CD14-positive monocyte (primary cell): ENCODE data around the gene CCDC88B. TPM values are rescaled to one million over a fixed set of nuclear protein-coding genes. Genes with fewer than 3 reads are reported as not detected.

ENCODE experiments used
- DNase-seq, 3 donors: peaks; one replicate each; pipeline ENCODE4 v3.0.0-alpha.2; 2011 to 2022
- H2AFZ ChIP-seq: 2 replicates; pipeline ENCODE4 v1.6.0; 2012; ENCODE audit warnings: mild to moderate bottlenecking, low read depth, low read length, inconsistent platforms; ENCODE audit not compliant: insufficient read depth, poor library complexity, severe bottlenecking
- H3K27ac ChIP-seq, 2 donors: 1 replicate in 1 of 2; 2 replicates in 1 of 2; pipeline ENCODE4 v1.5.1; 2012 to 2013; ENCODE audit warnings: low read length in 2 of 2, control low read depth in 1 of 2, inconsistent platforms in 1 of 2, low read depth in 1 of 2, mild to moderate bottlenecking in 1 of 2
- H3K27me3 ChIP-seq, 2 donors: one replicate each; pipeline versions ENCODE4 v1.6.0 to v1.6.1; 2011 to 2013; ENCODE audit warnings: low read length in 2 of 2; ENCODE audit not compliant: control insufficient read depth in 2 of 2, insufficient read depth in 2 of 2
- H3K36me3 ChIP-seq, 2 donors: replicated peaks in 1 of 2; 1 replicate in 1 of 2; 2 replicates in 1 of 2; pipeline versions ENCODE4 v1.5.1 to v1.6.1; 2012 to 2013; ENCODE audit warnings: low read length in 2 of 2, control low read depth in 1 of 2, inconsistent platforms in 1 of 2, mild to moderate bottlenecking in 1 of 2; ENCODE audit not compliant: insufficient read depth in 2 of 2, control insufficient read depth in 1 of 2
- H3K4me1 ChIP-seq, 2 donors: 1 replicate in 1 of 2; 2 replicates in 1 of 2; pipeline versions ENCODE4 v1.5.1 to v1.6.1; 2012 to 2013; ENCODE audit warnings: low read length in 2 of 2, control low read depth in 1 of 2, inconsistent platforms in 1 of 2, mild to moderate bottlenecking in 1 of 2, moderate library complexity in 1 of 2; ENCODE audit not compliant: insufficient read depth in 2 of 2, control insufficient read depth in 1 of 2
- H3K4me2 ChIP-seq: replicated peaks from 2 replicates; pipeline ENCODE3; 2012; ENCODE audit warnings: low read length, moderate library complexity, mild to moderate bottlenecking; ENCODE audit not compliant: poor library complexity, severe bottlenecking; ENCODE audit errors: extremely low read depth
- H3K4me3 ChIP-seq, 3 experiments: fragments of 200-600 bp in 1 of 3; sonication (generic) in 1 of 3; replicated peaks in 1 of 3; 1 replicate in 2 of 3; 2 replicates in 1 of 3; pipeline ENCODE4 v1.5.1; 2011 to 2013; ENCODE audit warnings: low read length in 3 of 3, mild to moderate bottlenecking in 3 of 3, control low read depth in 2 of 3, low read depth in 2 of 3, inconsistent platforms in 1 of 3, moderate library complexity in 1 of 3
- H3K79me2 ChIP-seq: 2 replicates; pipeline ENCODE4 v1.6.0; 2012; ENCODE audit warnings: mild to moderate bottlenecking, control low read depth, inconsistent platforms, low read length, moderate library complexity; ENCODE audit not compliant: insufficient read depth
- H3K9ac ChIP-seq: 2 replicates; pipeline ENCODE4 v1.6.0; 2017; ENCODE audit warnings: low read length, mild to moderate bottlenecking; ENCODE audit not compliant: insufficient read depth, poor library complexity, severe bottlenecking
- H3K9me3 ChIP-seq, 2 donors: replicated peaks in 1 of 2; 1 replicate in 1 of 2; 2 replicates in 1 of 2; pipeline versions ENCODE4 v1.5.1 to v1.6.1; 2012 to 2013; ENCODE audit warnings: low read length in 2 of 2, control low read depth in 1 of 2; ENCODE audit not compliant: control insufficient read depth in 1 of 2, insufficient read depth in 1 of 2
- H4K20me1 ChIP-seq: 2 replicates; pipeline ENCODE4 v1.6.0; 2012; ENCODE audit warnings: mild to moderate bottlenecking, low read length, control low read depth, moderate library complexity; ENCODE audit not compliant: insufficient read depth
- H3K27ac Mint-ChIP-seq, 7 donors: one replicate each; pipeline ENCODE4 v1.8.0; 2020; ENCODE audit warnings: mild to moderate bottlenecking in 7 of 7, mixed read lengths in 7 of 7, moderate library complexity in 6 of 7, inconsistent platforms in 2 of 7
- H3K27me3 Mint-ChIP-seq, 3 donors: one replicate each; pipeline ENCODE4 v1.8.0; 2021 to 2022; ENCODE audit warnings: low read depth in 3 of 3, mild to moderate bottlenecking in 3 of 3, mixed read lengths in 3 of 3, moderate library complexity in 3 of 3, inconsistent platforms in 1 of 3
- H3K36me3 Mint-ChIP-seq, 2 donors: one replicate each; pipeline ENCODE4 v1.8.0; 2020; ENCODE audit warnings: mixed read lengths in 2 of 2, inconsistent platforms in 1 of 2, mild to moderate bottlenecking in 1 of 2
- H3K4me1 Mint-ChIP-seq: one replicate; pipeline ENCODE4 v1.8.0; 2020; ENCODE audit warnings: mild to moderate bottlenecking, mixed read lengths
- H3K4me3 Mint-ChIP-seq, 2 donors: one replicate each; pipeline ENCODE4 v1.8.0; 2020; ENCODE audit warnings: mild to moderate bottlenecking in 2 of 2, mixed read lengths in 2 of 2, moderate library complexity in 1 of 2
- H3K9me3 Mint-ChIP-seq, 7 donors: one replicate each; pipeline ENCODE4 v1.8.0; 2020 to 2022; ENCODE audit warnings: mixed read lengths in 7 of 7, mild to moderate bottlenecking in 6 of 7, moderate library complexity in 6 of 7, inconsistent platforms in 2 of 7
- CTCF ChIP-seq: fragments of 200-600 bp; IDR thresholded peaks from one replicate; pipeline ENCODE4 v1.8.0; 2022; ENCODE audit warnings: antibody characterized with exemption, mild to moderate bottlenecking
- WGBS: methylation state at CpG from one replicate; pipeline ENCODE4 v1.1.5; 2013; ENCODE audit warnings: missing lambda C conversion rate; ENCODE audit not compliant: insufficient coverage; 5-methylcytosine and 5-hydroxymethylcytosine counted together
- intact Hi-C, 2 donors: fragments of 100-400 bp; cut with micrococcal nuclease; formaldehyde crosslinking; loops; one replicate each; pipeline versions ENCODE4 v1.15.0 to v1.15.1; 2023
- polyA plus RNA-seq, 3 donors: library from polyadenylated mRNA; depleted of rRNA in 1 of 3; unstranded in 2 of 3; stranded (reverse) in 1 of 3; fragments of 300-500 nt in 2 of 3; fragments of >200 nt in 1 of 3; fragmentation: Illumina TruSeq in 2 of 3; gene quantifications; 1 replicate in 2 of 3; 2 replicates in 1 of 3; pipeline ENCODE4 v1.2.3, GENCODE V29; 2012 to 2021

The CCDC88B gene
- polyA plus RNA-seq, 3 donors, result 8.2 to 215 (median 18.9) TPM

GRCh38 chr11:64341851-64342791, 2.1 kb downstream of the CCDC88B start:
- peak overlapping the region; percentile 54 to 96 (median 74) for H3K27ac Mint-ChIP-seq
- H3K36me3 ChIP-seq, result peaks cover 34 to 36% of the 10 kb centered on the region in 2 donors
- no peaks in the 10 kb centered on the region for H3K9me3 ChIP-seq
- H3K27ac ChIP-seq, result peak overlapping the region; percentile 20 to 61
- peaks cover 43% of the 10 kb centered on the region for H3K79me2 ChIP-seq
- peak; percentile 48 for TF ChIP-seq CTCF
- peak; percentile 80 to 85 (median 84) for DNase-seq
- peaks cover 60% of the 10 kb centered on the region for H4K20me1 ChIP-seq
- peak overlapping the region in 2 of 3 experiments; percentile 23 to 93 for H3K4me3 ChIP-seq
- no peaks in the 10 kb centered on the region for H3K9me3 Mint-ChIP-seq
- peak overlapping the region; percentile 27 for H2AFZ ChIP-seq
- H3K4me1 Mint-ChIP-seq, result peaks cover 54% of the 10 kb centered on the region
- H3K4me2 ChIP-seq, result peak overlapping the region; percentile 87
- peaks cover 36 to 56% of the 10 kb centered on the region in 2 donors for H3K36me3 Mint-ChIP-seq
- intact Hi-C loops, result loop anchor here in 1 of 2 donors (5.0 kb wide), 1 partner anchor 35 kb away; the partner anchor contains the start of gene ESRRA
- 22% methylated on average over 44 of the region's 55 CpGs for WGBS
- H3K27me3 ChIP-seq, result no peaks in the 10 kb centered on the region
- H3K27me3 Mint-ChIP-seq, result no peaks in the 10 kb centered on the region
- H3K4me3 Mint-ChIP-seq, result peak overlapping the region; percentile 57 to 82
- peaks cover 35 to 51% of the 10 kb centered on the region in 2 donors for H3K4me1 ChIP-seq
- H3K9ac ChIP-seq, result peak overlapping the region; percentile 35

- peak overlapping the region; percentile 87 for H3K4me2 ChIP-seq
- H3K27me3 Mint-ChIP-seq, result no peaks in the 10 kb centered on the region
- H3K79me2 ChIP-seq, result peaks cover 46% of the 10 kb centered on the region
- H3K4me3 ChIP-seq, result peak overlapping the region in 1 of 3 experiments; percentile 93
- H3K27me3 ChIP-seq, result no peaks in the 10 kb centered on the region
- H3K27ac ChIP-seq, result no peak overlapping the region
- H2AFZ ChIP-seq, result peak overlapping the region; percentile 27
- H3K9ac ChIP-seq, result no peak overlapping the region
- WGBS, result 94% methylated on average over 19 of the region's 29 CpGs
- peaks cover 70% of the 10 kb centered on the region for H4K20me1 ChIP-seq
- H3K4me3 Mint-ChIP-seq, result peak overlapping the region; percentile 55 to 82
- no peak for DNase-seq
- peaks cover 36 to 55% of the 10 kb centered on the region in 2 donors for H3K4me1 ChIP-seq
- peaks cover 37 to 45% of the 10 kb centered on the region in 2 donors for H3K36me3 ChIP-seq
- no peak for TF ChIP-seq CTCF
- no peaks in the 10 kb centered on the region for H3K9me3 ChIP-seq
- intact Hi-C loops, result loop anchor here in 1 of 2 donors (5.0 kb wide), 1 partner anchor 36 kb away; the partner anchor contains the start of gene ESRRA
- peak overlapping the region in 5 of 7 donors; percentile 25 to 75 (median 56) for H3K27ac Mint-ChIP-seq
- H3K4me1 Mint-ChIP-seq, result peaks cover 52% of the 10 kb centered on the region
- H3K36me3 Mint-ChIP-seq, result peaks cover 31 to 57% of the 10 kb centered on the region in 2 donors
- H3K9me3 Mint-ChIP-seq, result no peaks in the 10 kb centered on the region
Measured at GRCh38 chr11:64342869-64343745, 3.1 kb downstream of the CCDC88B start.
